ENCODE data around the gene DPAGT1. TPM values are rescaled to one million over a fixed set of nuclear protein-coding genes. Genes with fewer than 3 reads are reported as not detected.

The DPAGT1 gene
- 12.7 and 13.8 TPM in 2 replicates for total RNA-seq

DNA sequence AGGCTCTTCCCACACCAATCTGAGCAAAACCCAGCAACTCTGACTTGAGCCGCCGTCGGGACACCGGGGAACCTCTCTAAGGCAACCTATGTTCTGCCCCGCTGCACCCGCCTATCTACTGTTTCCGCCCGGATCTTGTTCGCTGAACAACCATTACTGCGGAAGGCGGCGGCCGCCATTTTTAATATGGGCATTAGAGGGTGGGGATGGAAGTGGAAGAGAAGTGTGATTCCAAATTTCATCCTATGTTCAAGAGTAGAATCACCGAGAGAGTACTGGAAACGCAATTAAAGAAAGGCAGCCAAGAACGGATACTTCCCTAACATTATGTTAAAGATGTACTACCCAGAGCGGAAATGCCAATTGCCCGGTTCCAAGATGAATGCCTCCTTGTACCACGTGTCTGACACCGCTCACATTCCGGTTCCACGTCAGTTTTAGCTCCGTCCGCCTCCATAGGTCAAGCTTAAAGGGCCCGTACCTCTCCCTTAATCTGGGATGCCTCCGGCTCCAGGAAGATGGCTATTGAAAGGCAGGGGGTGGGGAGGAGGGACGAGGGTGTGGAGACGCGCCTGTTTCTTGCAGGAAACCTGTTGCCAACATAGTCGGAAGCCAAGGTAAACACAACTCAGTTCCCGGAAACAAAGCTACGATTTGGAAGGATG is at the start of gene DPAGT1:
Gene DPAGT1, minus strand, starts transcription at position 95 of the 665 bp plus-strand sequence. CDS start 198 bp downstream, outside the sequence.

DNA sequence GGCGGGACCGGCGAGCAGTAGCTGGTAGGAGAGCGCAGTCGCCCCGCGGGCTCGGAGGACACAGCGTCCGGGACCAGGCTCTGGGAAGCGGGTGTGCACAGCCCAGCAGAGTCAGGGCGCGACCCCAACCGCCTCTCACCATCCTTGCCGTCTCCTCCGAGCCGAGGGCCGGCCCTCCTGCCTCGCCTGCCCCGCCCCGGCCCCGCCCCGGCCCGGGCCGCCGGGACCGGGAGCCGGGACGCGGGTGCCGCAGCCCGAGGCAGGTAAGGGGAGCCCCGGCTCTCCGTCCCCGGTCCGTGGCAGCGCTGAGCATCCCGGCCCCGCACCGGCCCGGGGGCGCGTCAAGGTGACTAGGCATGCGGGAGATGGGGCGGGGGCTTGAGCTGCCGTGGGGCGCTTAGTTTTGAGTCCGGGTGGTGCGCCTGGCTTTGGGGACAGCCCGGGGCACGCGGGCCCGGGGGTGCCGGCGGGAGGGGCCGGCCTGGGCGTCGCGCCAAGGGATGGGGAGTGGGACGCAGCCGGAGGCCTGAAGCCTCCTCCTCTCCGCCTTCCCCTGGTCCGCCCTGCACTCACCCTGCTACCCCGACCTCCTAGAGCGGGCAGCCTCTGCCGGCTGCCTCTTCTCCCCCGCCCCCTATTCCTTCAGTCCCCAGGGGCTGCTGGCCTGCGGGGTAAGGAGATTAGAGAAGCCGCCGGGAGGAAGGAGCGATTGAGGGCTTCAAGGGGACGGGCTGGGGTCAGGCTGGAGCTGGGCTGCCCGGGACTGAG is 47.5 kb upstream of the DPAGT1 start, which contains the start of gene ABCG4:
Gene ABCG4, plus strand, starts transcription at position 35 of the 768 bp plus-strand sequence. CDS start 914 bp downstream, outside the sequence.

DNA sequence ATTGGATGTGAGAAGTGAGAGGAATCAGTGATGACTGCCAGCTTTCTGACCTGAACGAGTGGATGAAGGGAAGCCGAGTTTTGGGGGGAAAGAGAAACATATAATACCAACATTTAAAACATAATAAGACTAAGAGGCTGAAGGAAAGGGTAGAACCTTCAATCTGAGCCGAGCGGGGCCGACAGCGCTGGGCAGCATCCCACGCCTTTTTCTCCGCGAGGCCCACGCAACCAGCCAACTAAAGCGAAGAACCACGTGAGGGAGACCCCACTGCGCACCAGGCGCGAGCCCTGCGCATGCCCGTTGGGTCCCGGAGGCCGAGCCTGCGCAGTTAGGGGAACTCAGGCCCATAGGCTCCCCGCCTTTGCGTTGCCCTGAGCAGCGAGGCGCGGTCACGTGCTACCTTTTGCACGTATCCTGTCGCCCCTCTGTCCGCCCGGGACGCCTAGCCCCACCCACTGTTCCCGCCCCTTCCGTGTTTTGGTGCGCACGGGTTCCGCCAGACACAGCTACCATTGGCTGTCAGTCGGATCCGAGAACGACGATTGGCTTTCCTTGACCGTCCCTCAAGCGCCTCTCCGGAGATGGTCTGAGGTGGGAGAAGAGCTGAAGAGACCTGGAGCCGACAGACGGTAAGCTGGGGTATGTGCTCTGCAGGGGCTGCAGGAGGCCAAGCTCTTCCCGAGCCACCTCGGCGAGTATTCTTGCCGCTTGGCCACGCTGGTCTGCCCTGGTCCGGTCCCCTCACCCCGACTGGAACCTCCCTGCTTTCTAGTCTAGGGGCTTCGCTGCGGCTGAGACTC is 19.6 kb upstream of the DPAGT1 start, which contains the start of gene HINFP:
Gene HINFP, plus strand, starts transcription at position 573 of the 803 bp plus-strand sequence. CDS start 5,365 bp downstream, outside the sequence.

DNA sequence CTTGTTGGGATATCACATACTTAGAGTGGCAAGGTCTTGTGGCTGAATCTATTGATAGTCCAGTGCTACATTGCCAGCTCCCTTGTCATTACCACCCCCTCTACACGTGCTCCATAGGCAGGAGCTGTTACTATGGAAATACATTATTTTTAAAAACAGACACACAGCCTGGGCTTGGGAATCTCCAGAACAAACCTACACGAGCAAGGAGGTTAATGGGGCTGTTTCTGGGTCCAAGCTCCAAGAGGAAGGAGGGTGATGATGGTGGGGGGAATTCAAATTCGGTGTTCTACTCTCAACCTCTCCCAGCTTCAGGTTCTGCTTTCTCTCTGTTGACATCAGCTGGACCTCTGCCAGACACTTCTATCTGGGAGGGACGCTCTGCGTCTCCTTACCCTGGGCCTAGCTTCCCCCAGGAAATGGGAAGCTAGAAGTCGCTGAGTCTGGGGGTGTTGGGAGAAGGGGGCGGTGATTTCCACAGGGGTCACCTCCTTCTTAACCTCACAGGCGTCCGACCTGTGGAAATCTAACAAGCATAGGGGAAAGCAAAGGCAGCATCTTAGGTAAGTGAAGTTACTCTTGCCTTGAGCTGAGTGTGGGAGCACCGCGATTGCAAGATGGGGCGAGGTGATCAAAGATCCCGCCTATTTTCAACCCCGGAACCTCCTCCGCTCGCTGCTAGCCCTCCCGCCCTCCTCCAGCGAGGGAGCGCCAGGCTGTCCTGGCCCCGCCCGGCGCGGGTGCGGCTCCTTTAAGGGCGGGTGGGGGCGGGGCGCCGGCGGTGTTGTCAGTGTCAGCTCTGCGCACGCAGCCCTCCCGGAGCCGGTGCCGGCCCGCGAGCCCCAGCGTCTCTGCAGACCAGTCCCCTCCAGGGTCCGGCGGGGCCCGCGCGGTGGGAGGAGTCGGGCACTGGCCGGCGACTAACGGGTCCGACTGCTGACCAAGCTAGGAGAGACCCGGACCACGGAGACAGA is 5.2 kb upstream of the DPAGT1 start, which contains the start of gene C2CD2L:
Gene C2CD2L, plus strand, starts transcription at position 781 of the 974 bp plus-strand sequence. CDS start 398 bp downstream, outside the sequence.

DNA sequence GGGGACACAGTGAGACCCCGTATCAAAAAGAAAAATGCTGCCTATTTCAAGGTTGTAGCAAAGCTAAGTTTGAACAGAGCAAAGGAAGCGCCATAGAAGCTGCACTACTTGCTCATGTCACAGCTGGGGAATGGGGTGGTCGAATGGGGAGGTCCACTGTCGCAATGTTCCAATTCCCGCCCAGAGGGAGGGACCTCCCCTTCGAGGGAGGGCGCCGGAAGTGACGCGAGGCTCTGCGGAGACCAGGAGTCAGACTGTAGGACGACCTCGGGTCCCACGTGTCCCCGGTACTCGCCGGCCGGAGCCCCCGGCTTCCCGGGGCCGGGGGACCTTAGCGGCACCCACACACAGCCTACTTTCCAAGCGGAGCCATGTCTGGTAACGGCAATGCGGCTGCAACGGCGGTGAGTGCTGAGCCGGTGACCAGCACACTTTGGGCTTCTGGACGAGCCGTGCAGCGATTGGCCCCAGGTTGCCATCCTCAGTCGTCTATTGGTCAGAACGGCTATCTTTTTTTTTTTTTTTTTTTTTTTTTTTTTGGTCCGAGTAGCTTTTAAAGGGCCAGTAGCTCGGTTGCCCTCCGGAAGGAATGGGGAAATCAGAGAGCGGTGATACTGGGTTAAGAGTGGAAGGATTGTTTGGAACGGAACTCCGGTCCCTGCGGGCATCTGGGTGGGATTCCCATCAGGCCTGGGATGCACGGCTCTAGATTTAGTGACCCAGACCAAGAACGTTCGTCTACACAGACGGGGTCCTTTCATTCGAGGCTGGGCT is 16.8 kb downstream of the DPAGT1 start, which contains the start of gene HMBS:
Gene HMBS, plus strand, starts transcription at position 219 of the 774 bp plus-strand sequence. Its CDS starts 153 bp downstream, at position 372.

DNA sequence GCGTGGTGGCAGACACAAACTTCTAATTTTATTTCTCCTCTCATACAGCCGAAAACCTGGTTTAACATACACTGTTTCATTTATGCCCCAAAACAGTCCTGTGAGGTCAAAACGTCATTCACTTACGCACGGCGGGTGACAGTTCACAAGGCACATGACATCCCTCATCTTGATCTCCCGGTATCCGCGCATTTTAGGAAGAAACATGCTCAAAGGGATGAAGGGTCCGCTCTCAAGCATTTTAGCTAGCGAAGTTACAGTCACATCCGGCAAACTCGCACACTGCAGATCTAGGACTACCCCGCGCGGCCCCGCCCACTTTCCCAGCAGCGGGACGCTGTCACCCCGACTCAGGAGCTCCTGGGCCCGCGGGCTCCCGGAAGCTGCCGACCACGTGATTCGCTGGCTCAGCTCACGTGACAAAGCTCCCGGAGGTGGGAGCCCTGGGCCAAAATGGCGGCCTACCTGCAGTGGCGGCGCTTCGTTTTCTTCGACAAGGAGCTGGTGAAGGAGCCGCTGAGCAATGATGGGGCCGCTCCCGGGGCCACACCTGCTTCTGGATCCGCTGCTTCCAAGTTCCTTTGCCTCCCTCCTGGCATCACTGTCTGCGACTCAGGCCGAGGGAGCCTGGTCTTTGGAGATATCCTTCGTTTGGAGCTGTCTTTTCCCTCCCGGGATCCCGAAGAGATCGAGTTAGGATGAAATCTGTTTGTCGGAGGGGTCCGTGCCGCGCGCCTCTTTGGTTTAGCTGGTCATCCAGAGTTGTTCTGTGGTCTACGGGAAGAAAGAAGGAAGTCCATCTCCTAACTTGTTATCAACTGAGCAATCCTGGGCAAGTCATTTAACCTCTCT is 34.1 kb downstream of the DPAGT1 start, which contains the start of gene VPS11:
Gene VPS11, plus strand, starts transcription at position 448 of the 852 bp plus-strand sequence. Its CDS starts 6 bp downstream, at position 454.

DNA sequence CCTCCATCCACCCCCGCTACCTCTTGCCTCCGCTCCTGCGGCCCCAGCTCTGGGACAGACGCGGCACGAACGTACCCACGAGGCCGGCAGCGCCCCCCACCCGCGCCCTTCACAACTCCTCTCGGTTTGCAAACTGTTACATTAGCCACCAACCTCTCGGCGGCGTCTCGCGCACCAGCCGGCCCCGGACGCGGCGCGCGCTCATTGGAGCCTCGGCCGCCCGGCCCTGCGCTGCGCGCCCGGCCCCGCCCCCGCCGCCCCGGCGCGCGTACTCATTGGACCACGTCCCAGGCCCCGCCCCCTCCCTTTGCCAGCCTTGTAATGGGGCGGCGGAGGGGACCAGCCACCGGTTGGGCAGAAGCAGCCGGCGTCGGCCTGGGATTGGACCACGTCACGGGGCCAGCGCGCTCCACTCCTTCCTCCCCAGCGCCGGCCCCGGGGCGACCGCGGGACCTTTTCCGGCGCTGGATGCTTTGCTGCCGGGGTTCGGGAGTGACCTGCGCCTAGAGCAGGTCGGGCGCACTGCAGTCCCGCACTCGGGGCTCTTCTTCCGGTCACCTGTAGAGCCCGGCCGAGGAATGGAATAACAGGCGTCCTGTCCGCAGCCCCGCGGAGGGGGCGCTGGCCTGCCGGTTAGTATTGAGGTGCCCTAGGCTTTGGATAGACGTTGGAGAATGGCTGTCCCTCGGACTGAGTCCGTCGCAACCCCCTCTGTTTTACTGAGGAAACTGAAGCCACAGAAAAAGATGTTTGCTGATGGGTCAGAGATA is 44.5 kb downstream of the DPAGT1 start, which contains the start of gene HYOU1:
Gene HYOU1, minus strand, starts transcription at position 206 of the 770 bp plus-strand sequence. CDS start 1,045 bp downstream, outside the sequence.

Other genes starting within 250 kb of the DPAGT1 start
- not detected in 2 replicates for gene CXCR5, start 218.0 kb downstream of the DPAGT1 start, total RNA-seq
- gene BCL9L, start 175.9 kb downstream of the DPAGT1 start, total RNA-seq, result 5.1 and 5.5 TPM in 2 replicates
- gene UPK2, start 145.6 kb downstream of the DPAGT1 start, total RNA-seq, result not detected in 2 replicates
- not detected in 2 replicates for gene FOXR1, start 130.1 kb downstream of the DPAGT1 start, total RNA-seq
- gene CENATAC, start 103.7 kb downstream of the DPAGT1 start, total RNA-seq, result 8.9 and 9.3 TPM in 2 replicates
- 631 and 888 TPM in 2 replicates for gene RPS25, start 83.5 kb downstream of the DPAGT1 start, total RNA-seq
- gene TRAPPC4, start 83.1 kb downstream of the DPAGT1 start, total RNA-seq, result 66.1 and 89.7 TPM in 2 replicates
- gene SLC37A4, start 71.0 kb downstream of the DPAGT1 start, total RNA-seq, result 13.2 and 13.8 TPM in 2 replicates
- gene HYOU1, start 44.6 kb downstream of the DPAGT1 start, total RNA-seq, result 199 and 221 TPM in 2 replicates
- gene VPS11, start 34.0 kb downstream of the DPAGT1 start, total RNA-seq, result 27.8 and 30.6 TPM in 2 replicates
- 3.3 and 4.0 TPM in 2 replicates for gene HMBS, start 17.0 kb downstream of the DPAGT1 start, total RNA-seq
- 2.4 and 3.6 TPM in 2 replicates for gene C2CD2L, start 5.5 kb upstream of the DPAGT1 start, total RNA-seq
- gene HINFP, start 19.7 kb upstream of the DPAGT1 start, total RNA-seq, result 13.4 and 14.2 TPM in 2 replicates
- gene ABCG4, start 47.2 kb upstream of the DPAGT1 start, total RNA-seq, result under 0.01 TPM in 2 replicates
- gene NLRX1, start 66.9 kb upstream of the DPAGT1 start, total RNA-seq, result 9.5 and 11.1 TPM in 2 replicates
- gene NHERF4, start 83.6 kb upstream of the DPAGT1 start, total RNA-seq, result 0.17 TPM in 1 of 2 replicates, not detected in the other
- gene CBL, start 104.5 kb upstream of the DPAGT1 start, total RNA-seq, result 8.1 and 8.8 TPM in 2 replicates
- gene MCAM, start 215.3 kb upstream of the DPAGT1 start, total RNA-seq, result 17.2 and 35.5 TPM in 2 replicates
- gene RNF26, start 232.7 kb upstream of the DPAGT1 start, total RNA-seq, result 2.1 and 2.3 TPM in 2 replicates
- gene C1QTNF5, start 239.0 kb upstream of the DPAGT1 start, total RNA-seq, result 80.2 and 89.1 TPM in 2 replicates
- under 0.01 TPM in 1 of 2 replicates, not detected in the other for gene MFRP, start 244.9 kb upstream of the DPAGT1 start, total RNA-seq